Midbrain (tissue), 1 donor: ENCODE measurements around the gene FBXO9.
A peak's percentile ranks its signal among the peaks of the same experiment; 100 is the strongest.

Source experiments
- DNase-seq: peaks from one replicate; lab custom pipeline; 2025; lab: John Stamatoyannopoulos, UW

Gene FBXO9

DNA sequence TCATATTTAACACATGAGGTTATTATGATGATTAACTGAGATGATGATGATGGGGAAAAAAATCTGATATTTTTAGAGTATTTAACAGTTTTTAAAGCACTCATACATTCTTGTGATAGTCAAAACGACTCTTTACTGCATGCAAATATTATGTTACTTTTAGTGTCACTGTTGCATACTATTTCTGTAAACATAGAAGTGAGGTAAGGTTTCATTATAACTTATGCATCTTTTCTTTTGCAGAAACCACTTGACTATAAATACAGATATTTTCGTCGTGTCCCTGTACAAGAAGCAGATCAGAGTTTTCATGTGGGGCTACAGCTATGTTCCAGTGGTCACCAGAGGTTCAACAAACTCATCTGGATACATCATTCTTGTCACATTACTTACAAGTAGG is 30.1 kb downstream of the FBXO9 start:
- no peak for DNase-seq

DNA sequence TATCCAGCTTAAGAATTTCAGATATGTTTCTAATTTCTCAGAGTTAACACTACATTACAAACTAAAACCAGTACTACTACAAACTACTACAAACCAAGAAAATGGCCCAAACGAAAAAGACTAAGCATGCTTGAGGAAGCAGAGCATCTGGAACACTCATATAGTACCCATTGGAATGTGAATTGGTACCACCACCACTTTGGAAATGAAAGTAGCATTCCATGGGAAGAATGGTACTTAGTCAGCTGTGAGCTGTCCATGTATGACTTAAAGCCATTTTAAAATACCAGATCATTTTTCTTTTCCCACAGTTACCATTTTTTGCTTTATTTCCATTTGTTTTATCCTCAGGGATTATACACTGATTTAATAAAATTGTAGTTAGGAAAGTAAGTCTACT is 30.5 kb downstream of the FBXO9 start:
- no peak for DNase-seq

- no peak for DNase-seq
These were observed 35.4 kb downstream of the FBXO9 start for GRCh38 chr6:53100561-53100960.

DNA sequence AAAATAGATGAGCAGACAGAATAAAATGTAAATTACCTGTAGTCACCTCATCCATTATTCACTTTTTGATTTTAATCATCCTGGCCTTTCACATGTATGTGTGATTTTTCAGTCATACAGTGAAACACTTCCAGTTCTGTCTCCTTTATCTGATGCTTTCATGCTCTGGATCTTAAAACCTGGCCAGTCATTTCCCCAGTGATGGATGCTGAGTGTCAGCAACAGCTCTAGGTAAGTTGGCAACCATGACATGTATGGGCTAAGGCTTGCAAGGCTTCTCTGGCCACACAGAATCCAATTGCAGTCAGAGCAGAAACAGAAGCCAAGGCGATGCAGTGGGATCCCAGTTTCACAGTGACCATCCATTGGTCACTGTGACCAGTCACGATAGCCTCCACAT is 35.8 kb downstream of the FBXO9 start:
- no peak for DNase-seq

- DNase-seq, result peak; percentile 34
These were observed 38.9 kb downstream of the FBXO9 start for GRCh38 chr6:53103993-53104675.

DNA sequence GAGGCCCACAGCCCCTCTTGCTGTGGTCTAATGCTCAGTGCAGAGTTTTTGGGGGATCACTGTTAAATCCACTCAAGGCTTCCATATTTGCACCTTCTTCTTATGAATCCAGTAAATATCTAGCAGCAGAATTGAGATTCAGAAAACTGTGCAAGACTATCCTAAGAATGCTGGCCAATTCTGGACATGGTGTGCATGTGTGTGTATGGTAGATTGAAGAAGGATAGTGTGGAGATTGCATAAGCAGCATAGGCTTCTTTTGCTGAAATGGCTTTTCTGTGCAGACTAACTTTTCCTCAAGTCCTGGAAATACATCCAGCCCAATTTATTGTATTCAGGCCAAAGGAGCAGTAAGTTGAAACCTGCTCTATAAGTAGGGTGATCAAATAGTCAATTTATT is 39.7 kb downstream of the FBXO9 start:
- no peak for DNase-seq

DNA sequence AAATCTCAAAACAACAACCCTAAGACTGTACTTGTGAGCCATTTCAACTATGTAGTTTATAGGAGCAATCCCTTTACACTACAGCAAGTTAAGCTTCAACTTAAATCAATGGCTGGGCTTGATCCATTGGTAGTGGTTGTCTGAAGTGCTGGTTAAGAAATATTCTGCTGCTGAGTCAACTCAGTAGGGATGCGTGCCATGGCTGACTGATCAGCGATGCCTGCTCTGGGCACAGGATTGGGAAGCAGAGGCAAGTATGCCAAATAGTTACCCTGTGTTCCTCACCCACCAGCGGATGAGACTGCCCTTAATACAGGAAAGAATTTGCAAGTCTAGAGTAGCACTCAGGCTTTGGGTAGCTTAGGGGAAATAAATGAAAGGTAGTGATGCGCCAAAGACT is 41.9 kb downstream of the FBXO9 start:
- no peak for DNase-seq

DNA sequence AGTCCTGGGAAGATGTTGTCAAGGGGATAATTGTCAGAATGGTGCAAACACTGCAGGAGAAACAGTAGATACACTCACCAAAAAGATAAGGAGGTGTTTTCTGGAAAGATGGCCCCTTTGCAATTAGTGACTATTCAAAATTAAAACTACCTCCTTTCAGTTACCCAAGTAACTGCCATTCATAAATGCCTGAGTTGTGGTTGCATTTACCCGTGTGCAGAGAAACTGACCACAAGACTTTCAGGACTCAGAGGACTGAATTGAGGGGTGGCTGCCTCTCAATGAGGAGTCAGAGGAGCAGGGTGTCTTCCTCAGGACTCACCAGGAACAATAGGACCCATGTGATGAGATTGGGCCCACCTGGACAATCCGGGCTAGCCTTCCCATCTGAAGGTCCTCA is 44.4 kb downstream of the FBXO9 start:
- no peak for DNase-seq

GRCh38 chr6:53111865-53112264 is 46.7 kb downstream of the FBXO9 start:
- DNase-seq, result no peak

GRCh38 chr6:53112404-53112803 is 47.2 kb downstream of the FBXO9 start:
- no peak for DNase-seq

GRCh38 chr6:53112871-53113270 is 47.7 kb downstream of the FBXO9 start:
- DNase-seq, result no peak

GRCh38 chr6:53113742-53114141 is 48.5 kb downstream of the FBXO9 start:
- DNase-seq, result no peak

DNA sequence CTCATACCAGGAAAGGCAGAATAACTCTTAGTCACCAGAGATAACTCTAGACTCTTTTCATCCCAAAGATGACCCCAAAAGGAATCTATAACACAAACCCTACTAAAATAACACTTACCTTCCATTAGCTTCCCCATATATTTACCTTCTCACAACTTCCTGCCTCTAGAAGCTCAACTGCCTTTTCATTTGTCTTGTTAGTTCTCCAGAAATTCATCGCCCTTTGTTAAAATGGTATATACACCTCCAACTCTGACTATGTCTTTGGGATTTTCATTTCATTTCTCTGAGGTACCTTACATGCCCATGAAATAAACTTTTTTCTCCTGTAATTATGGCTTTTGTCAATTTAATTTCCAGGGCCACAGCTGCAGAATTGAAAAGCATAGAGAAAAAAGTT is 49.9 kb downstream of the FBXO9 start:
- no peak for DNase-seq

DNA sequence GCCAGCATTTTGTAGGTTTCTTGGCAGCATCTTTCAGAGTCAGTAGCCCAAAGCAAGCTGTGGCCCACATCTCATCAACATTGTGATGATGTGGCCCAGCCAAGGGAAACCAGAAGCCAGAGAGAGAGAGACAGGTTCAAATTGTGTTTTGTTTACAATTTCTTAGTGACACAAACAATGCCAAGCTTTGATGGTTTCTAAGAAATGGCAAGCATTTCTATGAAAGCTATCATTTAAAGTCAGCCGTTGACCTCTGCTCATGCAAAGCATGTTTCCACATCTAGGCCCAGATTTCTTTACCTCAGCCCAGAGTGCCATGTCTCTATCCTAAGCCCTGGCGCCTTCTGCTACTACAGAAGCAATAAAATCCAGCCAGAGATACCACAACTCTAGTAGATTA is 50.5 kb downstream of the FBXO9 start:
- no peak for DNase-seq

DNA sequence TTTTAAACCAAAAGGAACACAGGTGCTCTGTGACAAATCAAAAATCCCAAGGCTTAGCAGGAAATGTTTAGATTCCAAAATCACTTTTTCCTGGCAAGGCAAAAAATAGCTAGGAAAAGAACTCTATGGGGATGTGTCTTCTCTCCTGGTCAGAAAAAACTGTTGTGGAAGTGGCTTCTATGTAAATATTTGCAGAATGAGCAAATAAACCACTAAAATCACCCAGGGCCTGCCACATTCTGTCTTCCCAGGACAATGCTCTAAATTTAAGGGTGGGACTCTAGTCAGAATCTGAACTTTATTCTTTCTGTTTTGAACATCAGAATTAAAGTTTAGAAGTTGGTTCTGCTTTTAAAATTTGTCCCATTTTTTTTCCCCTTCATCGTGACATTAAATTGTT is 54.1 kb downstream of the FBXO9 start:
- no peak for DNase-seq

DNA sequence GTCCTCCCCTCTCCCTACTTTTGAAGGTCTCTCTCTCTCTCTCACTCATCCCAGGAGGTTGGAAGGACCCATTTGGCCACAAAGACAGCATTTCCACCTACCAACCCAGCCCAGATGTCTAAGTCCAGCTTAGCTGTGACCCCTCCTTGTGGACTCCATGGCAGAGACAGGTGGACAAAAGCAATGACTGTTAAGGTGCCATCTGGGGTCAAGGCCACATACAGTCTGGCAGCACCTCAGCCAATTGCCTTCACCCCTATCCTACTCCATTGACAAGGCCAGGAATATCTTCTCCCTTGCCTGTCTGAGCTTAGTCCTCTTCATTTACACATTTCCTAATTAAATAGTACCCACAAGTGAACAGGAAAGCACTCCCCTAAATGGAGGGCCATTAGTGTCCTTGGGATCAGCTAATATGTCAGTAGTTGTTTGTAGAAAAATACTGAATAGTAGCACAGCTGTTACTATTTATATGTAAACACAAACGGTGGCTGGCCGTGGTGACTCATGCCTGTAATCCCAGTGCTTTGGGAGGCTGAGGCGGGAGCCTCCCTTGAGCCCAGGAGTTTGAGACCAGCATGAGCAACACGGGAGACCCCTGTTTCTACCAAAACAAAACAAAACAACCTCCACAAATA is 54.7 kb downstream of the FBXO9 start:
- DNase-seq, result no peak

GRCh38 chr6:53124131-53124800 is 59.1 kb downstream of the FBXO9 start:
- DNase-seq, result no peak

- DNase-seq, result no peak
These were observed 60.1 kb downstream of the FBXO9 start for GRCh38 chr6:53125276-53125675.

GRCh38 chr6:53128842-53129241 is 63.6 kb downstream of the FBXO9 start:
- DNase-seq, result no peak

DNA sequence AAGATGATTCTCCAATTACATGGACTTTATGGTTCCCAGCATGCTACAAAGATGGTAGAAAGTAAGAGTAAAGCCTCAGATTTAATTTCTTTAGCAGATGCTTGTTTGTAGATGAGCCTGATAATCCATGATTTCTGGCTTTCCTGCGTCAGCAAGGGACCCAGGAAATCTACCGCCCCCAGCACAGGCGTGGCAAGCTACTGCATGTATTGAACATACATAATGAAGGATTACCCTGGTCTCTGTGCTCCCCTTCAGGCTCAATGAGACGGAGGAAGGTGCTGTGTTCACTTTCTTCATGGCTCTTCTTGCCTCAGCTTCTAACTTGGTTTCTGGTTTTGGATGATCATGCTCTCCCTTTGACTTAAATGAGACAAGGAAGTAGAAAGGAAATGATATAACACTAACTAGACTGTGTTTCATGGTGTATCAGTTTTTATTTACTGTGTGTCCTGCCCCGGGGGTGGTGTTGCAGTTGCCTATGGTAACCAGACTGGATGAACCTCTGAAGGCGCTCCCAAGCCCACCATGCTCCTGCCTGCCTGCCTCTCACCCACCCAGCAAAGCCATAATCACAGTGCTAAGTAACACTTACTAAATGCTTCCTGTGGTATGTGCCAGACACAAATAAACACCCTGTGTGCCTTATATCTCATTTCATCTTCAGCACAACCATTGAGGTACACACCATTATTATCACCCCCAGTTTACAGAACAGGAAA is 65.5 kb downstream of the FBXO9 start:
- DNase-seq, result no peak

DNA sequence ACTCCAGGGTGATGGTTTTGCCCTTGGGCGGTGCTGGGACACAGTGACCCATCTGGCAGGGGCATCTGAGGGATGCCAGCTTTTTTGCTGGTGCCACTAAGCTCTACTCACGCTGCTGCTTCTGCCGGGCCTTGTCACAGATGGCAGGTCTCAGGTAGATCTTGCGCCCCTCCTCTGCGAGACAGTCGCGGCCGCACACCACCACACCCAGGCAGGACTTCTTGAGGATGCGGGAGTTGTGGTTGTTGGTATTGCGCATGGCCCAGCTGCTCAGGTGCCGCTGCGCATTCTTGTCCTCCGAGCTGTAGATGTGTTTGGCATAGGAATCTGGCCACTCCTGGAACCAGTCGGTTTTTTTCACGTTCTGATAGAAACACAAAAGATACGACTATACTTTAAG is 68.8 kb downstream of the FBXO9 start:
- no peak for DNase-seq

GRCh38 chr6:53134601-53135235 is 69.5 kb downstream of the FBXO9 start:
- no peak for DNase-seq
